HG02840 (cell line): ENCODE data around the gene MYOD1.

Experiments used
- ATAC-seq: cut with Tn5 transposase; IDR thresholded peaks from one replicate; pipeline ENCODE4 v1.9.1; 2021; ENCODE audit warnings: mild to moderate bottlenecking, moderate library complexity, moderate number of reproducible peaks; ENCODE audit not compliant: unreplicated experiment, low FRiP score

MYOD1 gene

GRCh38 chr11:17748044-17748443, 28.7 kb downstream of the MYOD1 start:
- ATAC-seq: no peak

- no peak for ATAC-seq
These were observed 29.7 kb downstream of the MYOD1 start for GRCh38 chr11:17748761-17749721.

GRCh38 chr11:17750013-17750800, 30.8 kb downstream of the MYOD1 start:
- no peak for ATAC-seq

GRCh38 chr11:17750801-17751165, 31.4 kb downstream of the MYOD1 start:
- no peak for ATAC-seq

GRCh38 chr11:17751558-17751957, 32.2 kb downstream of the MYOD1 start:
- no peak for ATAC-seq

GRCh38 chr11:17752144-17752543, 32.8 kb downstream of the MYOD1 start:
- ATAC-seq: no peak

GRCh38 chr11:17753153-17753552, 33.8 kb downstream of the MYOD1 start:
- no peak for ATAC-seq

GRCh38 chr11:17753641-17754040, 34.3 kb downstream of the MYOD1 start:
- no peak for ATAC-seq

GRCh38 chr11:17755891-17756290, 36.5 kb downstream of the MYOD1 start:
- ATAC-seq: no peak

GRCh38 chr11:17760102-17761029, 41.0 kb downstream of the MYOD1 start:
- ATAC-seq: no peak

- no peak for ATAC-seq
These were observed 43.1 kb downstream of the MYOD1 start for GRCh38 chr11:17762309-17762974.

- no peak for ATAC-seq
These were observed 43.9 kb downstream of the MYOD1 start for GRCh38 chr11:17763244-17763643.

GRCh38 chr11:17763703-17764102, 44.3 kb downstream of the MYOD1 start:
- no peak for ATAC-seq

GRCh38 chr11:17764446-17765218, 45.3 kb downstream of the MYOD1 start:
- no peak for ATAC-seq

GRCh38 chr11:17765356-17766072, 46.1 kb downstream of the MYOD1 start:
- ATAC-seq: no peak

GRCh38 chr11:17766073-17766359, 46.6 kb downstream of the MYOD1 start:
- ATAC-seq: no peak

- ATAC-seq: no peak
These were observed 47.2 kb downstream of the MYOD1 start for GRCh38 chr11:17766590-17766989.

GRCh38 chr11:17767301-17767885, 48.0 kb downstream of the MYOD1 start:
- no peak for ATAC-seq
